CD14-positive monocyte (primary cell): ENCODE measurements around the gene GFRA4. TPM values are rescaled to one million over a fixed set of nuclear protein-coding genes. Genes with fewer than 3 reads are reported as not detected.

Experiments
- DNase-seq, 3 donors: peaks; one replicate each; pipeline ENCODE4 v3.0.0-alpha.2; 2011 to 2022
- H2AFZ ChIP-seq: 2 replicates; pipeline ENCODE4 v1.6.0; 2012; ENCODE audit warnings: mild to moderate bottlenecking, low read depth, low read length, inconsistent platforms; ENCODE audit not compliant: insufficient read depth, poor library complexity, severe bottlenecking
- H3K27ac ChIP-seq, 2 donors: 1 replicate in 1 of 2; 2 replicates in 1 of 2; pipeline ENCODE4 v1.5.1; 2012 to 2013; ENCODE audit warnings: low read length in 2 of 2, control low read depth in 1 of 2, inconsistent platforms in 1 of 2, low read depth in 1 of 2, mild to moderate bottlenecking in 1 of 2
- H3K27me3 ChIP-seq, 2 donors: one replicate each; pipeline versions ENCODE4 v1.6.0 to v1.6.1; 2011 to 2013; ENCODE audit warnings: low read length in 2 of 2; ENCODE audit not compliant: control insufficient read depth in 2 of 2, insufficient read depth in 2 of 2
- H3K36me3 ChIP-seq, 2 donors: replicated peaks in 1 of 2; 1 replicate in 1 of 2; 2 replicates in 1 of 2; pipeline versions ENCODE4 v1.5.1 to v1.6.1; 2012 to 2013; ENCODE audit warnings: low read length in 2 of 2, control low read depth in 1 of 2, inconsistent platforms in 1 of 2, mild to moderate bottlenecking in 1 of 2; ENCODE audit not compliant: insufficient read depth in 2 of 2, control insufficient read depth in 1 of 2
- H3K4me1 ChIP-seq, 2 donors: 1 replicate in 1 of 2; 2 replicates in 1 of 2; pipeline versions ENCODE4 v1.5.1 to v1.6.1; 2012 to 2013; ENCODE audit warnings: low read length in 2 of 2, control low read depth in 1 of 2, inconsistent platforms in 1 of 2, mild to moderate bottlenecking in 1 of 2, moderate library complexity in 1 of 2; ENCODE audit not compliant: insufficient read depth in 2 of 2, control insufficient read depth in 1 of 2
- H3K4me2 ChIP-seq: replicated peaks from 2 replicates; pipeline ENCODE3; 2012; ENCODE audit warnings: low read length, moderate library complexity, mild to moderate bottlenecking; ENCODE audit not compliant: poor library complexity, severe bottlenecking; ENCODE audit errors: extremely low read depth
- H3K4me3 ChIP-seq, 3 experiments: fragments of 200-600 bp in 1 of 3; sonication (generic) in 1 of 3; replicated peaks in 1 of 3; 1 replicate in 2 of 3; 2 replicates in 1 of 3; pipeline ENCODE4 v1.5.1; 2011 to 2013; ENCODE audit warnings: low read length in 3 of 3, mild to moderate bottlenecking in 3 of 3, control low read depth in 2 of 3, low read depth in 2 of 3, inconsistent platforms in 1 of 3, moderate library complexity in 1 of 3
- H3K79me2 ChIP-seq: 2 replicates; pipeline ENCODE4 v1.6.0; 2012; ENCODE audit warnings: mild to moderate bottlenecking, control low read depth, inconsistent platforms, low read length, moderate library complexity; ENCODE audit not compliant: insufficient read depth
- H3K9ac ChIP-seq: 2 replicates; pipeline ENCODE4 v1.6.0; 2017; ENCODE audit warnings: low read length, mild to moderate bottlenecking; ENCODE audit not compliant: insufficient read depth, poor library complexity, severe bottlenecking
- H3K9me3 ChIP-seq, 2 donors: replicated peaks in 1 of 2; 1 replicate in 1 of 2; 2 replicates in 1 of 2; pipeline versions ENCODE4 v1.5.1 to v1.6.1; 2012 to 2013; ENCODE audit warnings: low read length in 2 of 2, control low read depth in 1 of 2; ENCODE audit not compliant: control insufficient read depth in 1 of 2, insufficient read depth in 1 of 2
- H4K20me1 ChIP-seq: 2 replicates; pipeline ENCODE4 v1.6.0; 2012; ENCODE audit warnings: mild to moderate bottlenecking, low read length, control low read depth, moderate library complexity; ENCODE audit not compliant: insufficient read depth
- H3K27ac Mint-ChIP-seq, 7 donors: one replicate each; pipeline ENCODE4 v1.8.0; 2020; ENCODE audit warnings: mild to moderate bottlenecking in 7 of 7, mixed read lengths in 7 of 7, moderate library complexity in 6 of 7, inconsistent platforms in 2 of 7
- H3K27me3 Mint-ChIP-seq, 3 donors: one replicate each; pipeline ENCODE4 v1.8.0; 2021 to 2022; ENCODE audit warnings: low read depth in 3 of 3, mild to moderate bottlenecking in 3 of 3, mixed read lengths in 3 of 3, moderate library complexity in 3 of 3, inconsistent platforms in 1 of 3
- H3K36me3 Mint-ChIP-seq, 2 donors: one replicate each; pipeline ENCODE4 v1.8.0; 2020; ENCODE audit warnings: mixed read lengths in 2 of 2, inconsistent platforms in 1 of 2, mild to moderate bottlenecking in 1 of 2
- H3K4me1 Mint-ChIP-seq: one replicate; pipeline ENCODE4 v1.8.0; 2020; ENCODE audit warnings: mild to moderate bottlenecking, mixed read lengths
- H3K4me3 Mint-ChIP-seq, 2 donors: one replicate each; pipeline ENCODE4 v1.8.0; 2020; ENCODE audit warnings: mild to moderate bottlenecking in 2 of 2, mixed read lengths in 2 of 2, moderate library complexity in 1 of 2
- H3K9me3 Mint-ChIP-seq, 7 donors: one replicate each; pipeline ENCODE4 v1.8.0; 2020 to 2022; ENCODE audit warnings: mixed read lengths in 7 of 7, mild to moderate bottlenecking in 6 of 7, moderate library complexity in 6 of 7, inconsistent platforms in 2 of 7
- CTCF ChIP-seq: fragments of 200-600 bp; IDR thresholded peaks from one replicate; pipeline ENCODE4 v1.8.0; 2022; ENCODE audit warnings: antibody characterized with exemption, mild to moderate bottlenecking
- WGBS: methylation state at CpG from one replicate; pipeline ENCODE4 v1.1.5; 2013; ENCODE audit warnings: missing lambda C conversion rate; ENCODE audit not compliant: insufficient coverage; 5-methylcytosine and 5-hydroxymethylcytosine counted together
- intact Hi-C, 2 donors: fragments of 100-400 bp; cut with micrococcal nuclease; formaldehyde crosslinking; loops; one replicate each; pipeline versions ENCODE4 v1.15.0 to v1.15.1; 2023
- polyA plus RNA-seq, 3 donors: library from polyadenylated mRNA; depleted of rRNA in 1 of 3; unstranded in 2 of 3; stranded (reverse) in 1 of 3; fragments of 300-500 nt in 2 of 3; fragments of >200 nt in 1 of 3; fragmentation: Illumina TruSeq in 2 of 3; gene quantifications; 1 replicate in 2 of 3; 2 replicates in 1 of 3; pipeline ENCODE4 v1.2.3, GENCODE V29; 2012 to 2021

The GFRA4 gene
- polyA plus RNA-seq, 3 donors: not detected

GRCh38 chr20:3661060-3661813 is 2.0 kb downstream of the GFRA4 start:
- Mint-ChIP-seq H3K4me1 (peaks cover 17% of the 10 kb centered on the region), H3K4me3 (peak overlapping the region; percentile 31 to 74), H3K36me3 (peaks cover 0 to 4% of the 10 kb centered on the region in 2 donors), H3K27me3 (peaks cover 39 to 63% (median 59%) of the 10 kb centered on the region in 3 donors), H3K27ac (no peak overlapping the region), H3K9me3 (peaks cover 0 to 7% (median 0%) of the 10 kb centered on the region in 7 donors)
- Histone ChIP-seq H3K36me3 (no peaks in the 10 kb centered on the region), H4K20me1 (no peaks in the 10 kb centered on the region), H2AFZ (no peak overlapping the region), H3K9ac (no peak overlapping the region), H3K27ac (no peak overlapping the region), H3K27me3 (peaks cover 21 to 40% of the 10 kb centered on the region in 2 donors), H3K9me3 (no peaks in the 10 kb centered on the region), H3K4me3 (no peak overlapping the region), H3K4me2 (no peak overlapping the region), H3K4me1 (peaks cover 10 to 21% of the 10 kb centered on the region in 2 donors), H3K79me2 (no peaks in the 10 kb centered on the region)
- intact Hi-C loops: no loop called here
- DNase-seq: no peak
- no peak for TF ChIP-seq CTCF
- WGBS: 8% methylated on average over 53 of the region's 60 CpGs

DNA sequence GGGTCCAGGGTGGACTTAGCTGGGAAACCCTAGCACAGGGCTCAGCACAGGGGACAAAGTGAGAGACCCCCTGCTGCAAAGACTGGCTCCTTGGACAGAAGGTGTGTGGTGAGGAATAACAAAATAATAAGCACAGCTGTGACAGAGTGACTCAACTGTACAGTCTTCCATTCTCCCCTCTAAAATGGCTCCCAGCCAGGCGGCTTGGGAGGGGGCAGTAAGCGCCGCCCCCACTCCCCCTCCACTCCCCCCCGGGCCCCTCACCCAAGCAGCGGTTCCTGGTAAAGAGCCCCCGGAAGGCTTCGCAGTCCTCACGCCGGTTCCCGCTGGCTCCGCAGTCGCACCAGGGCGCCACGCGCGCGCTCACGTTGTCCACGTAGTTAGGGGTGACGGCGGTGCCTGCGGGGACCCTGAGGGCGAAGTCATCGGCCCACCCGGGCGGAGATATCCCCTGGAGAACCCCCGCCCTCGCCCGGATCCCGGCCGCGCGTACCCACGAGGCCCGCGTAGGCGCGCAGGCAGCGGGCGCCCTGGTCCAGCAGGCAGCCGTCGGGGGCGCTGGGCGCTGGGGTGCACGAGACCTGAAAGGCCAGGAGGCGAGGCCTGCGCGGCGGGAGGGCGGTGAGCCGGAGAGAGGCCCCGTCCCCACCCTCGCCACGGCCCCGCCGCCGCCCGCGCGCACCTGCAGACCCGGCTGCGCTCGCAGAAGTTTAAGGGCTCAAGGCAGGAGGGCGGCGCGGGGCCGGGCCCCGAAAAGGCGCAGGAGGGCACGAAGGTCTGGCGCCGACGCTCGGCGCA is 2.7 kb downstream of the GFRA4 start:
- 4% methylated on average over 71 of the region's 75 CpGs for WGBS
- Histone ChIP-seq H4K20me1 (no peaks in the 10 kb centered on the region), H3K4me3 (no peak overlapping the region), H3K4me2 (no peak overlapping the region), H3K4me1 (peaks cover 10 to 21% of the 10 kb centered on the region in 2 donors), H2AFZ (no peak overlapping the region), H3K9ac (no peak overlapping the region), H3K27me3 (peaks cover 21 to 40% of the 10 kb centered on the region in 2 donors), H3K9me3 (no peaks in the 10 kb centered on the region), H3K36me3 (no peaks in the 10 kb centered on the region), H3K79me2 (no peaks in the 10 kb centered on the region), H3K27ac (no peak overlapping the region)
- Mint-ChIP-seq H3K36me3 (peaks cover 1 to 4% of the 10 kb centered on the region in 2 donors), H3K27ac (no peak overlapping the region), H3K4me3 (peak overlapping the region in 1 of 2 donors; percentile 46), H3K4me1 (peaks cover 17% of the 10 kb centered on the region), H3K9me3 (peaks cover 0 to 7% (median 0%) of the 10 kb centered on the region in 7 donors), H3K27me3 (peaks cover 38 to 59% (median 57%) of the 10 kb centered on the region in 3 donors)
- no peak for DNase-seq
- intact Hi-C loops: no loop called here
- no peak for TF ChIP-seq CTCF
